H1 (cell line): ENCODE data around the gene ADNP. TPM values are rescaled to one million over a fixed set of nuclear protein-coding genes. Genes with fewer than 3 reads are reported as not detected.

Experiments used
- CTCF ChIA-PET: fragments of 300-600 bp; sonication (Branson Sonifier 250); formaldehyde crosslinking; loops from one replicate; lab custom pipeline; 2021; ENCODE audit not compliant: partially characterized antibody; lab: Charles Lee
- POLR2A ChIA-PET: fragments of 300-600 bp; sonication (Branson Sonifier 250); formaldehyde crosslinking; loops from one replicate; lab custom pipeline; 2021; ENCODE audit warnings: inconsistent platforms; ENCODE audit not compliant: partially characterized antibody; lab: Charles Lee
- DNase-seq, 2 experiments: peaks; one replicate each; pipeline versions ENCODE4 v3.0.0 to v3.0.0-alpha.2; 2010 to 2022; ENCODE audit warnings: low spot score in 2 of 2, low read depth in 1 of 2, mixed read lengths in 1 of 2
- FAIRE-seq: peaks from 2 replicates; lab custom pipeline; 2011; peaks lifted over from hg19 to GRCh38; lab: Jason Lieb, UNC
- H2AFZ ChIP-seq: 2 replicates; pipeline ENCODE4 v1.8.1; 2012; ENCODE audit warnings: low read length, inconsistent platforms
- H2AK5ac ChIP-seq: 2 replicates; pipeline ENCODE4 v1.6.1; 2013; ENCODE audit warnings: low read depth, low read length
- H2BK120ac ChIP-seq: replicated peaks from 2 replicates; pipeline ENCODE3; 2013; ENCODE audit warnings: low read depth, low read length, inconsistent platforms
- H2BK12ac ChIP-seq: 2 replicates; pipeline ENCODE4 v1.6.1; 2013; ENCODE audit warnings: low read depth, low read length
- H2BK15ac ChIP-seq: 2 replicates; pipeline ENCODE4 v1.6.1; 2013; ENCODE audit warnings: low read length
- H2BK20ac ChIP-seq: 2 replicates; pipeline ENCODE4 v1.6.1; 2013; ENCODE audit warnings: low read length
- H2BK5ac ChIP-seq: 2 replicates; pipeline ENCODE4 v1.6.1; 2013; ENCODE audit warnings: low read depth, low read length
- H3K14ac ChIP-seq: 2 replicates; pipeline ENCODE4 v1.6.1; 2013; ENCODE audit warnings: inconsistent platforms; ENCODE audit not compliant: insufficient read length
- H3K18ac ChIP-seq: 2 replicates; pipeline ENCODE4 v1.6.1; 2013; ENCODE audit warnings: low read length; ENCODE audit errors: extremely low read depth
- H3K23ac ChIP-seq: 2 replicates; pipeline ENCODE4 v1.6.1; 2013; ENCODE audit warnings: inconsistent platforms; ENCODE audit not compliant: insufficient read length
- H3K23me2 ChIP-seq: 2 replicates; pipeline ENCODE4 v1.6.1; 2013; ENCODE audit warnings: low read depth, low read length
- H3K27ac ChIP-seq: 2 replicates; pipeline ENCODE4 v1.6.1; 2011; ENCODE audit warnings: low read depth, low read length, inconsistent platforms
- H3K27me3 ChIP-seq, 4 experiments: replicated peaks in 1 of 4; 1 replicate in 1 of 4; 2 replicates in 3 of 4; pipeline versions ENCODE4 v1.6.1 to v1.8.1; 2011 to 2013; ENCODE audit warnings: low read length in 3 of 4, mild to moderate bottlenecking in 3 of 4, inconsistent platforms in 2 of 4, mixed read lengths in 2 of 4, moderate library complexity in 1 of 4; ENCODE audit not compliant: control insufficient read depth in 3 of 4, insufficient read depth in 3 of 4; ENCODE audit errors: extremely low read depth in 1 of 4
- H3K36me3 ChIP-seq, 4 experiments: 2 replicates each; pipeline versions ENCODE4 v1.6.1 to v1.8.1; 2011 to 2013; ENCODE audit warnings: mild to moderate bottlenecking in 4 of 4, low read length in 3 of 4, moderate library complexity in 2 of 4, control low read depth in 1 of 4, inconsistent platforms in 1 of 4; ENCODE audit not compliant: insufficient read depth in 4 of 4, control insufficient read depth in 2 of 4
- H3K4ac ChIP-seq: replicated peaks from 2 replicates; pipeline ENCODE3; 2013; ENCODE audit warnings: low read length, low read depth, mixed read lengths, inconsistent platforms; ENCODE audit not compliant: insufficient read length
- H3K4me1 ChIP-seq, 4 experiments: replicated peaks in 1 of 4; 1 replicate in 1 of 4; 2 replicates in 3 of 4; pipeline versions ENCODE4 v1.6.1 to v1.8.1; 2011 to 2013; ENCODE audit warnings: low read length in 3 of 4, inconsistent platforms in 2 of 4, mixed read lengths in 1 of 4; ENCODE audit not compliant: insufficient read depth in 4 of 4, control insufficient read depth in 3 of 4
- H3K4me2 ChIP-seq, 2 experiments: 2 replicates each; pipeline versions ENCODE4 v1.6.1 to v1.8.1; 2011 to 2013; ENCODE audit warnings: low read depth in 2 of 2, low read length in 2 of 2, control low read depth in 1 of 2, inconsistent platforms in 1 of 2, mild to moderate bottlenecking in 1 of 2; ENCODE audit not compliant: insufficient read depth in 1 of 2
- H3K4me3 ChIP-seq, 4 experiments: fragments of 200-600, 300-600 bp in 1 of 4; sonication (generic), shearing (Covaris generic), sonication (Bioruptor Twin) in 1 of 4; 2 replicates each; pipeline versions ENCODE4 v1.5.1 to v1.8.1; 2011 to 2016; ENCODE audit warnings: low read length in 4 of 4, low read depth in 3 of 4, control low read depth in 2 of 4, inconsistent platforms in 2 of 4, mild to moderate bottlenecking in 2 of 4, mixed read lengths in 1 of 4, moderate library complexity in 1 of 4; ENCODE audit not compliant: insufficient read depth in 2 of 4; ENCODE audit errors: extremely low read depth in 1 of 4
- H3K56ac ChIP-seq: replicated peaks from 2 replicates; pipeline ENCODE3; 2013; ENCODE audit warnings: low read depth, mild to moderate bottlenecking, mixed read lengths, low read length, inconsistent platforms; ENCODE audit not compliant: insufficient read length
- H3K79me1 ChIP-seq: 2 replicates; pipeline ENCODE4 v1.6.1; 2013; ENCODE audit warnings: low read depth, low read length, control low read depth
- H3K79me2 ChIP-seq, 2 experiments: 2 replicates each; pipeline versions ENCODE4 v1.6.1 to v1.8.1; 2012 to 2013; ENCODE audit warnings: low read length in 2 of 2, mild to moderate bottlenecking in 2 of 2, inconsistent platforms in 1 of 2; ENCODE audit not compliant: insufficient read depth in 2 of 2, control insufficient read depth in 1 of 2
- H3K9ac ChIP-seq, 4 experiments: replicated peaks in 1 of 4; 1 replicate in 1 of 4; 2 replicates in 3 of 4; pipeline versions ENCODE4 v1.6.1 to v1.8.1; 2011 to 2013; ENCODE audit warnings: low read depth in 3 of 4, low read length in 3 of 4, control low read depth in 2 of 4, mild to moderate bottlenecking in 2 of 4, moderate library complexity in 2 of 4, inconsistent platforms in 1 of 4; ENCODE audit errors: extremely low read depth in 1 of 4
- H3K9me3 ChIP-seq, 2 experiments: 2 replicates each; pipeline versions ENCODE4 v1.6.1 to v1.8.1; 2012 to 2013; ENCODE audit warnings: mild to moderate bottlenecking in 2 of 2, moderate library complexity in 2 of 2, control low read depth in 1 of 2, inconsistent platforms in 1 of 2, low read depth in 1 of 2, low read length in 1 of 2, mixed read lengths in 1 of 2; ENCODE audit not compliant: insufficient read depth in 2 of 2
- H4K20me1 ChIP-seq, 2 experiments: replicated peaks in 1 of 2; 2 replicates each; pipeline versions ENCODE3 to v1.8.1; 2011 to 2013; ENCODE audit warnings: inconsistent platforms in 2 of 2, low read length in 2 of 2, mild to moderate bottlenecking in 1 of 2; ENCODE audit not compliant: insufficient read depth in 2 of 2, control insufficient read depth in 1 of 2
- H4K5ac ChIP-seq: 2 replicates; pipeline ENCODE4 v1.6.1; 2013; ENCODE audit warnings: low read length, low read depth, mixed read lengths, inconsistent platforms; ENCODE audit not compliant: insufficient read length
- H4K8ac ChIP-seq: 2 replicates; pipeline ENCODE4 v1.8.0; 2013; ENCODE audit warnings: mild to moderate bottlenecking, moderate library complexity, low read length, inconsistent platforms; ENCODE audit not compliant: insufficient read depth; ENCODE audit errors: extremely low read depth
- H4K91ac ChIP-seq: replicated peaks from 2 replicates; pipeline ENCODE3; 2013; ENCODE audit warnings: low read length, mixed read lengths, inconsistent platforms; ENCODE audit not compliant: insufficient read length
- ATF3 ChIP-seq: IDR thresholded peaks from 2 replicates; pipeline ENCODE4 v1.6.1; 2011; ENCODE audit warnings: low read depth, mild to moderate bottlenecking, low read length; ENCODE audit not compliant: insufficient read depth
- CHD2 ChIP-seq: IDR thresholded peaks from 2 replicates; pipeline ENCODE4 v1.6.1; 2012; ENCODE audit warnings: low read length, improper control_type of control experiment
- HDAC6 ChIP-seq: IDR thresholded peaks from one replicate; pipeline ENCODE4 v1.7.1; 2012; ENCODE audit warnings: low read depth, mild to moderate bottlenecking, inconsistent platforms, low read length, moderate library complexity
- KDM4A ChIP-seq: IDR thresholded peaks from one replicate; pipeline ENCODE4 v1.7.1; 2012; ENCODE audit warnings: low read depth, mild to moderate bottlenecking, moderate library complexity, low read length, inconsistent platforms; ENCODE audit not compliant: severe bottlenecking
- PHF8 ChIP-seq: fragments of 200-600 bp; sonication (generic); conservative IDR thresholded peaks from 2 replicates; pipeline ENCODE4 v1.7.1; 2012; ENCODE audit warnings: low read depth, mild to moderate bottlenecking, inconsistent platforms, low read length, moderate library complexity
- POLR2AphosphoS5 ChIP-seq: IDR thresholded peaks from 2 replicates; pipeline ENCODE4 v1.6.1; 2011; ENCODE audit warnings: low read depth, low read length
- SP1 ChIP-seq: IDR thresholded peaks from 2 replicates; pipeline ENCODE4 v1.6.1; 2011; ENCODE audit warnings: low read depth, low read length
- TAF7 ChIP-seq: optimal IDR thresholded peaks from 2 replicates; pipeline ENCODE3; 2011; ENCODE audit warnings: low read depth, mild to moderate bottlenecking, inconsistent platforms, low read length, moderate library complexity, borderline replicate concordance
- TBP ChIP-seq: IDR thresholded peaks from 2 replicates; pipeline ENCODE4 v1.6.1; 2011; ENCODE audit warnings: low read depth, low read length, improper control_type of control experiment
- TCF12 ChIP-seq: IDR thresholded peaks from 2 replicates; pipeline ENCODE4 v1.6.1; 2011; ENCODE audit warnings: low read depth, mild to moderate bottlenecking, low read length
- USF2 ChIP-seq: IDR thresholded peaks from 2 replicates; pipeline ENCODE4 v1.6.1; 2011; ENCODE audit warnings: low read length, improper control_type of control experiment
- ZNF274 ChIP-seq: IDR thresholded peaks from 2 replicates; pipeline ENCODE4 v1.7.0; 2012; ENCODE audit warnings: low read length, borderline replicate concordance; ENCODE audit errors: extremely low read depth
- WGBS, 2 experiments: shearing (Covaris generic) in 1 of 2; methylation state at CpG; one replicate each; pipeline versions ENCODE4 v1.1.6 to v1.1.7; 2013 to 2015; ENCODE audit warnings: low lambda C conversion rate in 2 of 2, mixed read lengths in 2 of 2, inconsistent platforms in 1 of 2, low coverage in 1 of 2, missing lambda C conversion rate in 1 of 2; ENCODE audit not compliant: insufficient replicate concordance in 2 of 2, insufficient coverage in 1 of 2, insufficient read length in 1 of 2; ENCODE audit errors: extremely low coverage in 1 of 2, missing lambda C conversion rate in 1 of 2; 5-methylcytosine and 5-hydroxymethylcytosine counted together
- polyA plus RNA-seq, 7 experiments: library from polyadenylated mRNA; depleted of rRNA in 3 of 7; stranded (reverse) in 5 of 7; unstranded in 2 of 7; fragments of >200 nt in 5 of 7; fragments of 200-250 nt in 2 of 7; gene quantifications; 1 replicate in 5 of 7; 2 replicates in 1 of 7; 4 replicates in 1 of 7; pipeline versions ENCODE4 v1.2.1 to v1.2.3, GENCODE V29; 2011 to 2013; ENCODE audit warnings: missing spikeins in 2 of 7, mixed read lengths in 2 of 7
- total RNA-seq: library from RNA; stranded (reverse); fragmentation: NEBNext Ultra II Directional; extraction: Animal tissue kit (Norgen Biotek cat#: 25700); gene quantifications from 2 replicates; pipeline ENCODE4 v1.2.1, GENCODE V29; 2021

ADNP gene
- total and polyA plus RNA-seq, 2 of the 8 experiments (the other 6 are each of a cell fraction or from before 2014, with no cell fraction given) = 31.6 to 123 TPM

GRCh38 chr20:50915424-50915823 is 15.8 kb downstream of the ADNP start:
- Histone ChIP-seq H3K14ac (no peak overlapping the region), H4K5ac (no peak overlapping the region), H3K4me2 (no peak overlapping the region), H3K79me2 (peaks cover 67 to 100% of the 10 kb centered on the region in 2 experiments), H3K18ac (no peak overlapping the region), H4K20me1 (peaks cover 46 to 60% of the 10 kb centered on the region in 2 experiments), H2BK5ac (no peak overlapping the region), H3K9ac (no peak overlapping the region), H3K79me1 (0 out of 2 replicates have a peak, but pooled peaks cover 2% of the 10 kb centered on the region), H3K4ac (no peak overlapping the region), H3K9me3 (no peaks in the 10 kb centered on the region), H3K36me3 (peaks cover 0 to 23% (median 3%) of the 10 kb centered on the region in 4 experiments; a peak in 4 of 8 replicates), H4K8ac (no peak overlapping the region), H3K23me2 (no peaks in the 10 kb centered on the region), H2BK12ac (no peak overlapping the region), H3K4me1 (peaks cover 0 to 14% (median 4%) of the 10 kb centered on the region in 4 experiments; a peak in 4 of 7 replicates), H2BK20ac (no peak overlapping the region), H3K4me3 (no peak overlapping the region), H2BK15ac (no peak overlapping the region), H2BK120ac (no peak overlapping the region), H4K91ac (no peak overlapping the region), H2AK5ac (no peak overlapping the region), H3K23ac (no peak overlapping the region), H2AFZ (no peak overlapping the region), H3K27me3 (no peaks in the 10 kb centered on the region), H3K27ac (no peak overlapping the region), H3K56ac (no peak overlapping the region)
- 85% methylated on average over 3 of the region's 3 CpGs; no CpG with 5 or more reads in 1 of the 2 experiments for WGBS, 2 experiments
- no peak for TF ChIP-seq SP1
- TF ChIP-seq TCF12 = no peak
- TF ChIP-seq TAF7 = no peak
- TF ChIP-seq CHD2 = no peak
- TF ChIP-seq ATF3 = no peak
- no peak for TF ChIP-seq HDAC6
- TF ChIP-seq PHF8 = no peak
- TF ChIP-seq USF2 = no peak
- no peak for TF ChIP-seq TBP
- no peak for TF ChIP-seq POLR2AphosphoS5
- no peak for TF ChIP-seq KDM4A
- TF ChIP-seq ZNF274 = no peak
- ChIA-PET POLR2A (interaction anchor here (1.3 to 13.0 kb wide), 3 partner anchors 11 to 19 kb away, joined by 4 to 206 read pairs (median 4); partner anchors contain the start of gene ADNP), CTCF (interaction anchor here (1.1 to 2.3 kb wide), 5 partner anchors 15 to 122 kb away, joined by 3 to 7 read pairs (median 4); partner anchors contain the start of gene ADNP)
- no peak for FAIRE-seq
- no peak for DNase-seq
